GM18868 (cell line): ENCODE measurements around the gene SNAPIN.
"Not testable (repeated sequence)": the region's sequence is repeated elsewhere in the genome, so short reads cannot be mapped to it uniquely, and the experiment has no call there.

Experiments used
- ATAC-seq: cut with Tn5 transposase; IDR thresholded peaks from one replicate; pipeline ENCODE4 v1.9.1; 2021; ENCODE audit warnings: mild to moderate bottlenecking, moderate library complexity; ENCODE audit not compliant: unreplicated experiment

The SNAPIN gene

DNA sequence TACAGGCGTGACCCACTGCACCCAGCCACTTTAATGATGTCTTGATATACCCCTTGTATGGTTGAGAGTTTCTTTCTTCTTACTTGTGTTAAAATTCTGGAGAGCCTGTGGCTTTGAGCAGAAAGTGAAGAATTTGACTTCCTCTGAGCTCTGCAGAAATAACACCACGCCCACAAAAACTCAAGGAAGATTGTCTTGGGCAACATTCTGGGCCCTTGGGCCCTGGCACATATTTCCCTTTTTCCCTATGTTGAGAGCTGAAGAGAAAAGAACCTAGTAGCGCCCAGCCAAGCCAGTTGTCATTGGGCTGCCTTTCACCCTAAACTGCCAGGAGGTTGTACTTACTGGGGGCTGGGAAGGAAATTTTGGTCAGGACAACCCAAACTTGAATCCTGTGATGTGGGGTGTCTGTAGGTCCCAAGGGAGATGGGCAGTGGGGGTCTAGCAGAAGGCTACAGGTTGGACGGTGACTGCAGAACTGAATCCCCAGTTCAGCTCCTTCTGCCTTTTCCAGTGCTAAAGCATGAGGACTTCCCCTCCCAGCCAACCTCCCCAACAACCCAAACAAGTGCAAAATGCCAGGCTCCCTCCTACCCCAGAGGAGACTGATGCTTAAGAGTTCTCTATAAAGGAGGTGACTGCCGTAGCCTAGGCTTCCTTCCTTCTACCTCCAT lies 11.7 kb upstream of the SNAPIN start:
- ATAC-seq: no peak

- no peak for ATAC-seq
Observed at GRCh38 chr1:153647346-153647714, 11.2 kb upstream of the SNAPIN start.

GRCh38 chr1:153648000-153648643 lies 10.4 kb upstream of the SNAPIN start:
- no peak for ATAC-seq

- no peak for ATAC-seq
Observed at GRCh38 chr1:153649137-153649862, 9.2 kb upstream of the SNAPIN start.

GRCh38 chr1:153649863-153650235 lies 8.7 kb upstream of the SNAPIN start:
- no peak for ATAC-seq

- no peak for ATAC-seq
Observed at GRCh38 chr1:153651771-153652170, 6.7 kb upstream of the SNAPIN start.

GRCh38 chr1:153652805-153653500 lies 5.5 kb upstream of the SNAPIN start:
- ATAC-seq: no peak

DNA sequence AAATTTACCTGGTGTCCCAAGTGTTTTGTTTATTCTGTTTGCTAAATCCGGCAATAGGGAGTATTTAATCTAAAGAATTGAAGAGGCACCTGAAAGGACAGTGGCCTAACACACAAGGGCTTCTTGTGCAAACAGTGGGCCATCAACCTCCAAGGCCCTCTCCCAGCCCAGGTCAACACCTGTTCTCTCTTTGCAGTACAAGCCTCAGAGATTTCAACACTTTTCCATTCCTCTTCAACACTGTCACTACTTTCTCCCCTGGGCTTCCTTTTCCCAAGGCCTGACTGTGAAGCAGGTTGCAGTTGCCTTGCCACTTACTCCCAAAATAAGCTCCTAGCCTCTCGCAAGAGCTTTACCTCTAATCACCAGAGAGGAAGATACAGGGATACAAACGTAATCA lies 3.2 kb upstream of the SNAPIN start:
- ATAC-seq: no peak

GRCh38 chr1:153659175-153659534 lies 652 bp downstream of the SNAPIN start:
- ATAC-seq: no peak

DNA sequence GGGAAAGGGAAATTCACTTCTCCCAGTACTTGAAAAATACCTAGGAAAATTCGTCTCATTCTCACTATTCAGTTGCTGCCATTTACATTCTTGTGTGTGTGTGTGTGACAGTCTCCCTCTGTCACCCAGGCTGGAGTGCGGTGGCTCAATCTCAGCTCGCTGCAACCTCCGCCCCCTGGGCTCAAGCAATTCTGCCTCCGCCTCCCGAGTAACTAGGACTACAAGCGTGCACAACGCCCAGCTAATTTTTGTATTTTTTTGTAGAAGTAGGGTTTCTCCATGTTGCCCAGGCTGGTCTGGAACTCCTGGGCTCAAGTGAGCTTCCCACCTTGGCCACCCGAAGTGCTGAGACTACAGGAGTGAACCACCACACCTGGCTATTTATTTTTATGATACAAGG lies 1.2 kb downstream of the SNAPIN start:
- ATAC-seq: no peak

GRCh38 chr1:153661111-153661708 lies 2.7 kb downstream of the SNAPIN start:
- ATAC-seq: no peak

- ATAC-seq: no peak
Observed at GRCh38 chr1:153662269-153662668, 3.8 kb downstream of the SNAPIN start.

DNA sequence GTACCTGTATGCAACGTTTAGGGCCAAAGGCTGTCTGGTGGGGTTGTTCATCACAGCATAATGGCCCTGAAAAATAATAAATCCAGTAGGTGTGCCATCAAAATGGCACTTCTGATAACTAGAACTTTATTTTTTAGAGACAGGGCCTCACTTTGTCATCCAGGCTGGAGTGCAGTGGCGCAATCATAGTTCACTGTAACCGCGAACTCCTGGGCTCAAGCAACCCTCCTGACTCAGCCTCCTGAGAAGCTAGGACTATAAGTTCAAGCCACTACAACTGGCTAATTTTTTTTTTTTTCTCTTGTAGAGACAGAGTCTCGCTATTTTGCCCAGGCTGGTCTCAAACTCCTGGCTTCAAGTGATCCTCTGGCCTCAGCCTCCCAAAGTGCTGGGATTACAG lies 4.7 kb downstream of the SNAPIN start:
- no peak for ATAC-seq

- no peak for ATAC-seq
Observed at GRCh38 chr1:153667439-153667838, 8.9 kb downstream of the SNAPIN start.

GRCh38 chr1:153668672-153669071 lies 10.2 kb downstream of the SNAPIN start:
- not testable (repeated sequence) for ATAC-seq

GRCh38 chr1:153669606-153670005 lies 11.1 kb downstream of the SNAPIN start:
- no peak for ATAC-seq

GRCh38 chr1:153670257-153670858 lies 11.9 kb downstream of the SNAPIN start:
- ATAC-seq: no peak

DNA sequence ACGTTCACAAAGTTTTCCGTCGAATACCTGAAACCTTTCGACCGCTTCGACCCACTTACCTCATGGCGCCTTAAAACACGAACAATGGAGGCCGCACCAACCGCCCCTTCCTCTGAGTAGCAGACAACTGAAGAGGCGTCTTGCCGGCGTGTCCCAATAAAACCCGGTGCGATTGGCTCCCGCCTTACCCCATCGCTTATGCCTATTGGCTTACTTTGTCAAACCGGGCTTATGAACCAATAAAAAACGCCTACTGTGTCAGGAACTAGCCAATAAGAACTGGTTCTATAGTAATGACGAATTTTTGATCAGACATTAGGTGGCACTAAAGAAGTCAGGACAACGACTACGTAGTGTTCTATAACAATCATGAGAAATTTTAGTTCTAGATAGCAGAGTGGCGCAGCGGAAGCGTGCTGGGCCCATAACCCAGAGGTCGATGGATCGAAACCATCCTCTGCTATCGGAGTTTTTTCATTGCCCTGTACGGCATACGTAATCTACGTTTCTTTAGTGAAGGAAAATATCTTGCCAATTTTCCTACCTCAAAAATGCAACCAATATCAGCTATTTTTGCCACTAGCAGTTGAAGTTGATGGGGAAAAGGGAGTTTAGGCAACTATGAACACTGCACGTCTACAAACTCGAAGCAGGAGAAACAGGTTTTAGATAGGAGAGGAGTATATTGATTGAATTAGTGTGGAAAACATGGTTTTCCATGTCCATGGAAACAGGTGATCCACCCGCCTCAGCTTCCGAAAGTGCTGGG lies 12.5 kb downstream of the SNAPIN start, which contains the start of gene ILF2:
Gene ILF2 (minus strand): TSS at position 135 of the 769 bp plus-strand sequence. CDS start 71 bp downstream, at position 64.
- ATAC-seq: peak; percentile 92

DNA sequence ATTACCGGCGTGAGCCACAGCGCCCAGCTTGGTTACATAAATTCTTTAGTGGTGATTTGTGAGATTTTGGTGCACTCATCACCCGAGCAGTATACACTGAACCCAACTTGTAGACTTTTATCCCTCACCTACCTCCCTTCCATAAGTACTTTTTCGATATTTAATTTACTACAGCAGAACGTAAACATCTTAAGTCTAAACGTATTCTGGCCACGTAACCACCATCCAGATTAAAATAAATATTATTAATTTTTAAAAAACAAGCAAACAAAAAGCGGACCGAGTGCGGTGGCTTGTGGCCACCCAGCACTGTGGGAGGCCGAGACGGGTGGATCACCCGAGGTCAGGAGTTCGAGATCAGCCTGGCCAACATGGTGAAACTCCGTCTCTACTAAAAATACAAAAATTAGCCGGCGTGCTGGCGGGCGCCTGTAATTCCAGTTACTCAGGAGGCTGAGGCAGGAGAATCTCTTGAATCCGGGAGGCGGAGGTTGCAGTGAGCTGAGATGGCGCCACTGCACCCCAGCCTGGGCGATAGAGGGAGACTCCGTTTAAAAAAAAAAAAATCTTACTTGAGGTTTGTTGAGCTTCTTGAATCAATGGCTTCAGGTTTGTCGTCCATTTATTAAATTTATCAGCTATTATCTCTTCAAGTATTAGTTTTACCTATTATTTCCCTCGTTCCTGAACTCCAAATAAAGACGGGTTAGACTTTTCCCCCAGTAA lies 13.3 kb downstream of the SNAPIN start:
- peak; percentile 13 for ATAC-seq
